PC-3 (cell line): Measurements from ENCODE around the gene PTPN18. TPM values are rescaled to one million over a fixed set of nuclear protein-coding genes. Genes with fewer than 3 reads are reported as not detected.

Experiments used
- ATAC-seq: fragments of 200-7000 bp; cut with Tn5 transposase; 2 replicates; pipeline ENCODE4 v1.9.1; 2020; ENCODE audit warnings: mild to moderate bottlenecking, moderate library complexity
- BruUV-seq: library from RNA; stranded (reverse); fragments of 400-500 nt; replicated peaks from 2 replicates; lab custom pipeline; 2021; lab: Mats Ljungman, UMichigan
- CTCF ChIA-PET: fragments of 300-600 bp; sonication (Branson Sonifier 250); formaldehyde crosslinking; loops from one replicate; lab custom pipeline; 2022; ENCODE audit warnings: antibody characterized with exemption; lab: Charles Lee
- POLR2A ChIA-PET: fragments of 300-600 bp; sonication (Branson Sonifier 250); formaldehyde crosslinking; loops from one replicate; lab custom pipeline; 2022; ENCODE audit warnings: antibody characterized with exemption; ENCODE audit not compliant: unreplicated experiment; lab: Charles Lee
- DNase-seq: peaks from one replicate; pipeline ENCODE4 v3.0.0-alpha.2; 2015
- H2AFZ ChIP-seq: fragments of 300-600 bp; sonication (generic); 2 replicates; pipeline ENCODE4 v1.6.0; 2016; ENCODE audit warnings: antibody characterized with exemption, low read length
- H3F3A ChIP-seq: fragments of 300-600 bp; sonication (generic); one replicate; pipeline ENCODE4 v1.6.0; 2017; ENCODE audit warnings: antibody characterized with exemption, low read length, control low read depth, mild to moderate bottlenecking; ENCODE audit not compliant: unreplicated experiment
- H3K27ac ChIP-seq: fragments of 300-600 bp; sonication (generic); 2 replicates; pipeline ENCODE4 v1.5.1; 2016; ENCODE audit warnings: mild to moderate bottlenecking, low read length
- H3K27me3 ChIP-seq: fragments of 300-600 bp; sonication (generic); 2 replicates; pipeline ENCODE4 v1.6.1; 2016; ENCODE audit warnings: low read length, mixed read lengths
- H3K36me3 ChIP-seq: fragments of 300-600 bp; sonication (generic); 2 replicates; pipeline ENCODE4 v1.6.1; 2016; ENCODE audit warnings: low read depth, mixed run types, low read length, mixed read lengths
- H3K4me1 ChIP-seq: fragments of 300-600 bp; sonication (generic); 2 replicates; pipeline ENCODE4 v1.5.1; 2016; ENCODE audit warnings: low read length; ENCODE audit not compliant: insufficient read depth
- H3K4me2 ChIP-seq: fragments of 300-600 bp; sonication (generic); 2 replicates; pipeline ENCODE4 v1.6.0; 2016; ENCODE audit warnings: low read length
- H3K4me3 ChIP-seq: fragments of 300-600 bp; sonication (generic); 2 replicates; pipeline ENCODE4 v1.5.1; 2016; ENCODE audit warnings: mild to moderate bottlenecking, low read length, mixed read lengths
- H3K79me2 ChIP-seq: fragments of 300-600 bp; sonication (generic); 2 replicates; pipeline ENCODE4 v1.6.1; 2017; ENCODE audit warnings: low read length, mixed read lengths
- H3K9ac ChIP-seq: fragments of 300-600 bp; sonication (generic); 2 replicates; pipeline ENCODE4 v1.6.0; 2016; ENCODE audit warnings: mild to moderate bottlenecking, low read length
- H3K9me2 ChIP-seq: fragments of 300-600 bp; sonication (generic); replicated peaks from 2 replicates; pipeline ENCODE4 v1.6.1; 2016; ENCODE audit warnings: mixed run types, low read length, mixed read lengths
- H3K9me3 ChIP-seq: fragments of 300-600 bp; sonication (generic); 2 replicates; pipeline ENCODE4 v1.6.1; 2016; ENCODE audit warnings: low read length, mixed read lengths
- H4K20me1 ChIP-seq: fragments of 300-600 bp; sonication (generic); 2 replicates; pipeline ENCODE4 v1.6.1; 2016; ENCODE audit warnings: low read length, mixed read lengths
- EZH2 ChIP-seq: fragments of 300-600 bp; sonication (generic); IDR thresholded peaks from one replicate; pipeline ENCODE4 v1.6.1; 2017; ENCODE audit warnings: antibody characterized with exemption, mild to moderate bottlenecking, low read length; ENCODE audit not compliant: unreplicated experiment
- EZH2phosphoT487 ChIP-seq: fragments of 300-600 bp; sonication (generic); IDR thresholded peaks from 2 replicates; pipeline ENCODE4 v1.6.1; 2018; ENCODE audit warnings: mild to moderate bottlenecking, antibody characterized with exemption, low read length, borderline replicate concordance
- intact Hi-C: fragments of 100-400 bp; cut with micrococcal nuclease; formaldehyde crosslinking; loops from 2 replicates; pipeline ENCODE4 v1.9.0; 2023
- total RNA-seq: library from RNA; depleted of rRNA; stranded (reverse); fragments of >200 nt; gene quantifications from 2 replicates; pipeline ENCODE4 v1.2.3, GENCODE V29; 2014
- TF ChIP-seq, protein P1 (sequence below): fragments of 300-600 bp; sonication (generic); conservative IDR thresholded peaks from 2 replicates; pipeline ENCODE4 v1.5.1; 2017; ENCODE audit warnings: antibody characterized with exemption, low read depth, mild to moderate bottlenecking, low read length

The PTPN18 gene
- total RNA-seq, 1 experiment from 2014 or later, result 27.1 TPM

DNA sequence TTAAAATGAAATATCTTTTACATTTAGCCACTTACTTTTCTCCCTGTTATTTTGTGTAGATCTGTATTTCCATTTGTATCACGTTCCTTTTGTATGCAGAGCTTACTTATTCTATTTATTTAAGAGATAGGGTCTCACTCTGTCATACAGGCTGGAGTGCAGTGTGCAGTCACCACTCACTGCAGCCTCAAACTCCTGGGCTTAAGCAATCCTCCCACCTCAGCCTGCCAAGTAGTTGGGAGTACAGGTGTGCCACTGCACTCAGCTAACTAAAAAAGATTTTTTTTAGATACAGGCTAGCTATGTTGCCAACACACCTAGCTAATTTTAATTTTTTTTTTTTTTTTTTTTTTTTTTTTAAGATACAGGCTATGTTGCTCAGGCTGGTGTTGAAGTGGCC, 10.9 kb downstream of the PTPN18 start:
- ATAC-seq, result no peak
- Histone ChIP-seq H3K27ac (no peak overlapping the region), H2AFZ (no peak overlapping the region), H4K20me1 (no peaks in the 10 kb centered on the region), H3K9me2 (no peaks in the 10 kb centered on the region), H3F3A (no peaks in the 10 kb centered on the region), H3K4me3 (no peak overlapping the region), H3K9me3 (no peaks in the 10 kb centered on the region), H3K9ac (no peak overlapping the region), H3K4me1 (no peaks in the 10 kb centered on the region), H3K79me2 (no peaks in the 10 kb centered on the region), H3K4me2 (no peak overlapping the region), H3K27me3 (no peaks in the 10 kb centered on the region), H3K36me3 (no peaks in the 10 kb centered on the region)
- TF ChIP-seq, protein P1, sequence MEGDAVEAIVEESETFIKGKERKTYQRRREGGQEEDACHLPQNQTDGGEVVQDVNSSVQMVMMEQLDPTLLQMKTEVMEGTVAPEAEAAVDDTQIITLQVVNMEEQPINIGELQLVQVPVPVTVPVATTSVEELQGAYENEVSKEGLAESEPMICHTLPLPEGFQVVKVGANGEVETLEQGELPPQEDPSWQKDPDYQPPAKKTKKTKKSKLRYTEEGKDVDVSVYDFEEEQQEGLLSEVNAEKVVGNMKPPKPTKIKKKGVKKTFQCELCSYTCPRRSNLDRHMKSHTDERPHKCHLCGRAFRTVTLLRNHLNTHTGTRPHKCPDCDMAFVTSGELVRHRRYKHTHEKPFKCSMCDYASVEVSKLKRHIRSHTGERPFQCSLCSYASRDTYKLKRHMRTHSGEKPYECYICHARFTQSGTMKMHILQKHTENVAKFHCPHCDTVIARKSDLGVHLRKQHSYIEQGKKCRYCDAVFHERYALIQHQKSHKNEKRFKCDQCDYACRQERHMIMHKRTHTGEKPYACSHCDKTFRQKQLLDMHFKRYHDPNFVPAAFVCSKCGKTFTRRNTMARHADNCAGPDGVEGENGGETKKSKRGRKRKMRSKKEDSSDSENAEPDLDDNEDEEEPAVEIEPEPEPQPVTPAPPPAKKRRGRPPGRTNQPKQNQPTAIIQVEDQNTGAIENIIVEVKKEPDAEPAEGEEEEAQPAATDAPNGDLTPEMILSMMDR, result no peak
- TF ChIP-seq EZH2phosphoT487, result no peak
- TF ChIP-seq EZH2, result no peak
- no peak for DNase-seq
- CTCF ChIA-PET, result interaction anchor here (0.6 kb wide), 1 partner anchor 216 kb away, joined by 6 read pairs; no protein-coding TSS in a partner anchor
- no TSS peak for BruUV-seq
- POLR2A ChIA-PET, result no interaction called here
- intact Hi-C loops, result no loop called here

DNA sequence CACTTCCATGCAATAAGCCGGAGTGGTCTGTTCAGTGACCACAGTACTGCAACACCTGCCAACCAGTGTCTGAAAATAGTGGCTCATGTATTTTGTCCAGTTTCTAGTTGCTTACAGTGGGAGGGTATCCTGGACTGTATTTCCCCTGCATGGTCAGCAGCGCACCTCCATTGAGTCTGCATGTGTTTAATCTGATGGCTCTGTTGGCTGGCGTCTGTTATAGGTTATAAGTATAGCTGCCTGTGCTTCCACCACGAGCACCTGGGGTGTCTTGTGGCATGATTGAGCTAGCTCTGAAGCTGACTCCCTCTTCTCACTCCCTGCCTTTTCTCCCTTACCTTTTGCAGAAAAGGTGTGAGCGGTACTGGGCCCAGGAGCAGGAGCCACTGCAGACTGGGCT, 12.9 kb downstream of the PTPN18 start:
- no peak overlapping the region for H3K4me2 ChIP-seq
- CTCF ChIA-PET, result no interaction called here
- no peak overlapping the region for H3K27ac ChIP-seq
- intact Hi-C loops, result no loop called here
- ATAC-seq (no peak), DNase-seq (no peak)
- H3K9me2 ChIP-seq, result no peaks in the 10 kb centered on the region
- H3K36me3 ChIP-seq, result no peaks in the 10 kb centered on the region
- H3K27me3 ChIP-seq, result no peaks in the 10 kb centered on the region
- H2AFZ ChIP-seq, result no peak overlapping the region
- no TSS peak for BruUV-seq
- H3K79me2 ChIP-seq, result no peaks in the 10 kb centered on the region
- no peaks in the 10 kb centered on the region for H3K9me3 ChIP-seq
- H3K4me1 ChIP-seq, result no peaks in the 10 kb centered on the region
- POLR2A ChIA-PET, result no interaction called here
- H3K4me3 ChIP-seq, result no peak overlapping the region
- H4K20me1 ChIP-seq, result no peaks in the 10 kb centered on the region
- H3F3A ChIP-seq, result no peaks in the 10 kb centered on the region
- TF ChIP-seq EZH2 (no peak), EZH2phosphoT487 (no peak)
- TF ChIP-seq, protein P1, result no peak
- no peak overlapping the region for H3K9ac ChIP-seq

DNA sequence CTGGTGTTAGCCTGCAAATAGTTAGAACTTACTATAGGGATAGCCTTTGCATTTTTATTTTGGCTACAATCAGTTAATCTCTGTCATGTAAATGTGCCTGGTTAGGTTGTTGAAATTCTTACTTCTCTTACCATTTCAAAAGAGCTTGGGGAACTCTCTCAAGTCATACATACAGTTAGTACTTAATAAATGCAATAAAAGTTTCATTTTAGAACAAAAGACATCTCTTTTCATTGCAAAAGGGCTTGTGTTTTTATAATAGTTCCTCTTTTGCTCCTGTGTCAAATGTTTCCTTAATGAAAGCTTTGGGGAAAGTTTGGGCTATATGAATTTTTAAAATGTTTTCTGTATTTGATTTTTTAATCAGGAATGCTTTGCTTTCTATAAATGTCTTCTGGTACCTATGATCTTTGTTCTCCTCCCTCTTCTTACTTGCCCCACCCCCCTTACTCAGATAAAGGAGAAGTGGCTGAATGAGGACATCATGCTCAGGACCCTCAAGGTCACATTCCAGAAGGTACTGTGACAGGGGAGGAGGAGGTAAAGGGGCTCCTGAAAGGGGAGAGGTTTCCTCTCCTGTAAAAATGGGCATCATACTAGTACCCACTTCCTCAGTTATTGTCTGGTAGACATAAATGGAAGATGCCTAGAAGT, 13.6 kb downstream of the PTPN18 start:
- ChIA-PET CTCF (no interaction called here), POLR2A (no interaction called here)
- Histone ChIP-seq H3K4me1 (no peaks in the 10 kb centered on the region), H3K4me2 (no peak overlapping the region), H3K9me2 (no peaks in the 10 kb centered on the region), H3F3A (no peaks in the 10 kb centered on the region), H4K20me1 (no peaks in the 10 kb centered on the region), H3K27me3 (no peaks in the 10 kb centered on the region), H3K79me2 (no peaks in the 10 kb centered on the region), H3K9me3 (no peaks in the 10 kb centered on the region), H3K9ac (no peak overlapping the region), H3K36me3 (no peaks in the 10 kb centered on the region), H2AFZ (no peak overlapping the region), H3K27ac (no peak overlapping the region), H3K4me3 (no peak overlapping the region)
- BruUV-seq, result no TSS peak
- TF ChIP-seq EZH2phosphoT487 (no peak), EZH2 (no peak)
- TF ChIP-seq, protein P1, result no peak
- no peak for ATAC-seq
- DNase-seq, result no peak
- intact Hi-C loops, result no loop called here
